HepG2 (cell line): ENCODE results near the gene ARID1A. TPM values are rescaled to one million over a fixed set of nuclear protein-coding genes. Genes with fewer than 3 reads are reported as not detected.

Source experiments
- ATAC-seq: fragments of 200-7000 bp; cut with Tn5 transposase; 3 replicates; pipeline ENCODE4 v1.9.1; 2020; ENCODE audit warnings: mild to moderate bottlenecking, moderate library complexity
- BruUV-seq: library from RNA; stranded (reverse); fragments of 400-500 nt; replicated peaks from 2 replicates; lab custom pipeline; 2021; lab: Mats Ljungman, UMichigan
- CTCF ChIA-PET: fragments of 300-600 bp; formaldehyde crosslinking; extraction: SDS; loops from one replicate; lab custom pipeline; 2021; ENCODE audit warnings: low total read pairs, inconsistent platforms, low intra/inter-chr PET ratio; lab: Yijun Ruan, JAX
- POLR2A ChIA-PET: fragments of 350-600 bp; sonication (Branson Sonifier 250); formaldehyde crosslinking; loops from one replicate; lab custom pipeline; 2020; ENCODE audit warnings: antibody characterized with exemption, inconsistent platforms; lab: Yijun Ruan, JAX
- DNase-seq: peaks from one replicate; pipeline ENCODE4 v3.0.0-alpha.2; 2015; ENCODE audit warnings: low spot score
- FAIRE-seq: peaks from 3 replicates; lab custom pipeline; 2011; peaks lifted over from hg19 to GRCh38; lab: Jason Lieb, UNC
- H2AFZ ChIP-seq: one replicate; pipeline ENCODE4 v1.6.1; 2011; ENCODE audit warnings: low read length, inconsistent platforms
- H3K27ac ChIP-seq: fragments of 300-600 bp; 3 replicates; pipeline ENCODE4 v1.8.0; 2011; ENCODE audit warnings: mixed run types, mild to moderate bottlenecking, mixed read lengths, low read length, inconsistent platforms; ENCODE audit not compliant: insufficient read depth; ENCODE audit errors: extremely low read length
- H3K27me3 ChIP-seq, 2 experiments: fragments of 200-600 bp in 1 of 2; 2 replicates in 1 of 2; 3 replicates in 1 of 2; pipeline versions ENCODE4 v1.6.0 to v1.8.0; 2011; ENCODE audit warnings: low read length in 2 of 2, mild to moderate bottlenecking in 2 of 2, moderate library complexity in 2 of 2, inconsistent platforms in 1 of 2; ENCODE audit not compliant: insufficient read depth in 2 of 2, control insufficient read depth in 1 of 2
- H3K36me3 ChIP-seq, 2 experiments: fragments of 200-600 bp in 1 of 2; replicated peaks in 1 of 2; 2 replicates in 1 of 2; 3 replicates in 1 of 2; pipeline versions ENCODE4 v1.5.1 to v1.8.0; 2011; ENCODE audit warnings: low read length in 2 of 2, inconsistent platforms in 1 of 2; ENCODE audit not compliant: insufficient read depth in 2 of 2, control insufficient read depth in 1 of 2
- H3K4me1 ChIP-seq: 2 replicates; pipeline ENCODE4 v1.5.1; 2012; ENCODE audit warnings: low read length, inconsistent platforms; ENCODE audit not compliant: insufficient read depth
- H3K4me2 ChIP-seq: 2 replicates; pipeline ENCODE4 v1.6.0; 2011; ENCODE audit warnings: low read depth, low read length, inconsistent platforms
- H3K4me3 ChIP-seq, 3 experiments: fragments of 200-600 bp in 1 of 3; sonication (generic), shearing (Covaris generic) in 1 of 3; replicated peaks in 1 of 3; 2 replicates each; pipeline ENCODE4 v1.5.1; 2011 to 2016; ENCODE audit warnings: low read length in 3 of 3, inconsistent platforms in 2 of 3, low read depth in 2 of 3, mild to moderate bottlenecking in 2 of 3, control low read depth in 1 of 3, mixed read lengths in 1 of 3; ENCODE audit not compliant: insufficient read depth in 1 of 3
- H3K79me2 ChIP-seq: one replicate; pipeline ENCODE4 v1.6.1; 2011; ENCODE audit warnings: low read length, inconsistent platforms; ENCODE audit not compliant: insufficient read depth
- H3K9ac ChIP-seq: 2 replicates; pipeline ENCODE4 v1.6.0; 2011; ENCODE audit warnings: mild to moderate bottlenecking, low read depth, low read length, inconsistent platforms; ENCODE audit not compliant: insufficient read depth
- H3K9me3 ChIP-seq: 2 replicates; pipeline ENCODE4 v1.5.1; 2012; ENCODE audit warnings: mild to moderate bottlenecking, low read length
- H4K20me1 ChIP-seq: 2 replicates; pipeline ENCODE4 v1.6.0; 2011; ENCODE audit warnings: inconsistent platforms, mild to moderate bottlenecking, low read length, moderate library complexity; ENCODE audit not compliant: insufficient read depth
- ATAD3A ChIP-seq: sonication (generic); formaldehyde crosslinking; IDR thresholded peaks from 2 replicates; pipeline ENCODE4 v1.4.0; 2020; ENCODE audit warnings: missing genetic modification reagents
- SNAPC2 ChIP-seq: sonication (generic); formaldehyde crosslinking; IDR thresholded peaks from 2 replicates; pipeline ENCODE4 v1.8.1; 2022; ENCODE audit warnings: mild to moderate bottlenecking, missing genetic modification reagents
- ZFY ChIP-seq: sonication (generic); formaldehyde crosslinking; IDR thresholded peaks from 2 replicates; pipeline ENCODE4 v1.4.0; 2020; ENCODE audit warnings: missing genetic modification reagents
- ZNF530 ChIP-seq: sonication (generic); formaldehyde crosslinking; IDR thresholded peaks from 2 replicates; pipeline ENCODE4 v1.5.0; 2020; ENCODE audit warnings: low read depth, mild to moderate bottlenecking, missing genetic modification reagents
- ZNF773 ChIP-seq: sonication (generic); formaldehyde crosslinking; IDR thresholded peaks from 2 replicates; pipeline ENCODE4 v1.4.0; 2020; ENCODE audit warnings: missing genetic modification reagents, borderline replicate concordance
- in situ Hi-C: cut with HindIII; loops from 2 replicates; pipeline ENCODE4 v1.10.0; 2017; ENCODE audit warnings: low pct_unique_long_range_greater_than_20kb; ENCODE audit not compliant: extremely low pct_ligation_motif_present
- intact Hi-C: fragments of 100-400 bp; cut with micrococcal nuclease; formaldehyde crosslinking; loops from one replicate; pipeline ENCODE4 v1.10.0; 2022; ENCODE audit not compliant: unreplicated experiment
- polyA plus RNA-seq, 8 experiments: library from polyadenylated mRNA; depleted of rRNA in 3 of 8; stranded (reverse) in 7 of 8; unstranded in 1 of 8; fragments of >200 nt; fragmentation: Illumina TruSeq in 4 of 8; extraction: Trizol in 4 of 8; gene quantifications; 2 replicates each; pipeline versions ENCODE4 v1.2.1 to v1.2.3, GENCODE V29; 2011 to 2016; ENCODE audit warnings: low read depth in 4 of 8, missing spikeins in 1 of 8, mixed read lengths in 1 of 8; ENCODE audit not compliant: insufficient read depth in 1 of 8
- total RNA-seq, 5 experiments: library from RNA; depleted of rRNA; stranded (reverse); fragments of >200 nt; fragmentation: Illumina TruSeq; extraction: Trizol; gene quantifications; 2 replicates each; pipeline ENCODE4 v1.2.3, GENCODE V29; 2016; ENCODE audit warnings: low read depth in 1 of 5
- TF ChIP-seq, protein P1 (sequence below), 2 experiments: sonication (generic) in 1 of 2; formaldehyde crosslinking in 1 of 2; IDR thresholded peaks; 2 replicates each; pipeline versions ENCODE4 v1.5.1 to v1.6.1; 2011 to 2020; ENCODE audit warnings: borderline replicate concordance in 1 of 2, low read depth in 1 of 2, low read length in 1 of 2, mild to moderate bottlenecking in 1 of 2, missing genetic modification reagents in 1 of 2, moderate library complexity in 1 of 2
- TF ChIP-seq, protein P2 (sequence below): sonication (generic); formaldehyde crosslinking; IDR thresholded peaks from 2 replicates; pipeline ENCODE4 v1.5.0; 2020; ENCODE audit warnings: missing genetic modification reagents

ARID1A gene
- total and polyA plus RNA-seq, 2 of the 13 experiments (the other 11 are each of a cell fraction or from before 2014, with no cell fraction given): 11.9 to 15.9 TPM

DNA sequence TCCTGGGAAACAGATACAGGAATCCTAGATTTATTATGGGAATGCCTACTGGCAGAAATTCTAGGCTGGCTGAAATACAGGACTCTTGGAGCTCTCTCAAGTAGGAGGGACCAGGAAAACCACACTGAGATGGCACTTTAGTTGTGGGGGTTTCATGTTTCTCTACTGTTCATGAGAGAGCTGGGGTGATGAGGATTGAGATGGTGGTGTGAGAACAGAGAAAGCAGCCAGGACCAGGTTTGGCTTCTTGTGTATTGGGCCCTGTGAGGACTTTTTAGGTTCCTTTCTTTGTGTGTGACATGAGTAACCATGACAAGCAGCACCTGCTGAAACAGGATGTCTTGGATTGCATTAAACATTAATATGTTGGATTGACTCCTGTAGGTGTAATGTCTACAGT, 4.9 kb downstream of the ARID1A start:
- H3K4me1 ChIP-seq: peaks cover 75% of the 10 kb centered on the region
- DNase-seq: no peak
- no peak overlapping the region for H3K27ac ChIP-seq
- BruUV-seq: no TSS peak
- H3K9me3 ChIP-seq: no peaks in the 10 kb centered on the region
- TF ChIP-seq, protein P1, sequence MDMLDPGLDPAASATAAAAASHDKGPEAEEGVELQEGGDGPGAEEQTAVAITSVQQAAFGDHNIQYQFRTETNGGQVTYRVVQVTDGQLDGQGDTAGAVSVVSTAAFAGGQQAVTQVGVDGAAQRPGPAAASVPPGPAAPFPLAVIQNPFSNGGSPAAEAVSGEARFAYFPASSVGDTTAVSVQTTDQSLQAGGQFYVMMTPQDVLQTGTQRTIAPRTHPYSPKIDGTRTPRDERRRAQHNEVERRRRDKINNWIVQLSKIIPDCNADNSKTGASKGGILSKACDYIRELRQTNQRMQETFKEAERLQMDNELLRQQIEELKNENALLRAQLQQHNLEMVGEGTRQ (IDR thresholded peaks at IDR 0.05; ENCODE audit: low read depth, low read length): no peak
- TF ChIP-seq, protein P1 (CRISPR knock-in tag; IDR thresholded peaks at IDR 0.05; ENCODE audit: borderline replicate concordance): no peak
- TF ChIP-seq ZNF773 (CRISPR knock-in tag) (no peak), ZNF530 (no peak), ATAD3A (no peak), SNAPC2 (no peak), ZFY (no peak)
- TF ChIP-seq, protein P2, sequence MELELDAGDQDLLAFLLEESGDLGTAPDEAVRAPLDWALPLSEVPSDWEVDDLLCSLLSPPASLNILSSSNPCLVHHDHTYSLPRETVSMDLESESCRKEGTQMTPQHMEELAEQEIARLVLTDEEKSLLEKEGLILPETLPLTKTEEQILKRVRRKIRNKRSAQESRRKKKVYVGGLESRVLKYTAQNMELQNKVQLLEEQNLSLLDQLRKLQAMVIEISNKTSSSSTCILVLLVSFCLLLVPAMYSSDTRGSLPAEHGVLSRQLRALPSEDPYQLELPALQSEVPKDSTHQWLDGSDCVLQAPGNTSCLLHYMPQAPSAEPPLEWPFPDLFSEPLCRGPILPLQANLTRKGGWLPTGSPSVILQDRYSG (CRISPR knock-in tag): no peak
- H3K9ac ChIP-seq: peak overlapping the region; percentile 24; the same call in 1 of the 2 replicates
- H2AFZ ChIP-seq: no peak overlapping the region
- peaks cover 90% of the 10 kb centered on the region for H3K79me2 ChIP-seq
- CTCF ChIA-PET: no interaction called here
- peak overlapping the region in 2 of 3 experiments; percentile 5 to 96; a peak in 1 of 6 replicates for H3K4me3 ChIP-seq
- 0 out of 5 replicates have a peak, but pooled peaks cover 0 to 10% of the 10 kb centered on the region in 2 experiments for H3K36me3 ChIP-seq
- H3K4me2 ChIP-seq: peak overlapping the region; percentile 96
- no peaks in the 10 kb centered on the region for H3K27me3 ChIP-seq
- in situ Hi-C loops: no loop called here
- POLR2A ChIA-PET: interaction anchor here (6.3 to 6.5 kb wide), 2 partner anchors 8 to 86 kb away, joined by 44 to 80 read pairs; partner anchors contain the start of gene PIGV
- no peak for FAIRE-seq
- intact Hi-C loops: no loop called here
- peaks cover 52% of the 10 kb centered on the region for H4K20me1 ChIP-seq
- no peak for ATAC-seq
